Natural killer cell (primary cell): ENCODE measurements around the gene SRP9. TPM values are rescaled to one million over a fixed set of nuclear protein-coding genes. Genes with fewer than 3 reads are reported as not detected.
"Not testable (repeated sequence)": the region's sequence is repeated elsewhere in the genome, so short reads cannot be mapped to it uniquely, and the experiment has no call there.

Source experiments
- ATAC-seq, 3 donors: fragments of 150-1000 bp in 2 of 3; fragments of 200-7000 bp in 1 of 3; cut with Tn5 transposase; 1 replicate in 1 of 3; 2 replicates in 2 of 3; pipeline ENCODE4 v1.10.0; 2021; ENCODE audit warnings: mild to moderate bottlenecking in 2 of 3, moderate library complexity in 2 of 3
- DNase-seq, 2 donors: peaks; one replicate each; pipeline versions ENCODE4 v3.0.0 to v3.0.0-alpha.2; 2013 to 2021; ENCODE audit warnings: mixed read lengths in 1 of 2
- H3K27ac ChIP-seq: one replicate; pipeline ENCODE4 v1.5.1; 2013; ENCODE audit warnings: mild to moderate bottlenecking, low read length
- H3K27me3 ChIP-seq: one replicate; pipeline ENCODE4 v1.6.1; 2013; ENCODE audit warnings: low read length; ENCODE audit not compliant: control insufficient read depth, insufficient read depth
- H3K36me3 ChIP-seq: one replicate; pipeline ENCODE4 v1.6.1; 2013; ENCODE audit warnings: low read length; ENCODE audit not compliant: control insufficient read depth, insufficient read depth
- H3K4me1 ChIP-seq: one replicate; pipeline ENCODE4 v1.6.1; 2013; ENCODE audit warnings: low read length; ENCODE audit not compliant: control insufficient read depth, insufficient read depth
- H3K4me3 ChIP-seq: one replicate; pipeline ENCODE4 v1.5.1; 2013; ENCODE audit warnings: low read length
- H3K9me3 ChIP-seq: one replicate; pipeline ENCODE4 v1.6.1; 2013; ENCODE audit warnings: low read length; ENCODE audit not compliant: control insufficient read depth, insufficient read depth
- H3K27ac Mint-ChIP-seq, 2 donors: one replicate each; pipeline ENCODE4 v1.8.0; 2022; ENCODE audit warnings: mild to moderate bottlenecking in 2 of 2, mixed read lengths in 2 of 2, moderate library complexity in 1 of 2
- H3K27me3 Mint-ChIP-seq, 2 donors: one replicate each; pipeline ENCODE4 v1.8.0; 2022; ENCODE audit warnings: low read depth in 2 of 2, mixed read lengths in 2 of 2
- H3K36me3 Mint-ChIP-seq: one replicate; pipeline ENCODE4 v1.8.0; 2022; ENCODE audit warnings: mixed read lengths
- H3K4me1 Mint-ChIP-seq, 2 donors: one replicate each; pipeline ENCODE4 v1.8.0; 2022; ENCODE audit warnings: mixed read lengths in 2 of 2
- H3K4me3 Mint-ChIP-seq: one replicate; pipeline ENCODE4 v1.8.0; 2022; ENCODE audit warnings: mild to moderate bottlenecking, moderate library complexity, mixed read lengths
- H3K9me3 Mint-ChIP-seq, 2 donors: one replicate each; pipeline ENCODE4 v1.8.0; 2022; ENCODE audit warnings: mixed read lengths in 2 of 2
- CTCF ChIP-seq: fragments of 200-600 bp; IDR thresholded peaks from one replicate; pipeline ENCODE4 v1.8.0; 2022; ENCODE audit warnings: antibody characterized with exemption
- WGBS: methylation state at CpG from one replicate; pipeline ENCODE4 v1.1.7; 2013; ENCODE audit warnings: missing lambda C conversion rate; ENCODE audit not compliant: insufficient coverage; 5-methylcytosine and 5-hydroxymethylcytosine counted together
- intact Hi-C: fragments of 100-400 bp; cut with micrococcal nuclease; formaldehyde crosslinking; loops from one replicate; pipeline ENCODE4 v1.14.2; 2022
- total RNA-seq, 4 donors: library from RNA; stranded (reverse); fragments of 120-200 nt in 1 of 4; gene quantifications; one replicate each; pipeline versions ENCODE4 v1.2.3 to v1.2.4, GENCODE V29; 2013 to 2022

SRP9 gene
- total RNA-seq, 3 donors from 2014 or later (not counting 1 experiment from before 2014, with no cell fraction given) = 83.1 to 116 (median 93.0) TPM

DNA sequence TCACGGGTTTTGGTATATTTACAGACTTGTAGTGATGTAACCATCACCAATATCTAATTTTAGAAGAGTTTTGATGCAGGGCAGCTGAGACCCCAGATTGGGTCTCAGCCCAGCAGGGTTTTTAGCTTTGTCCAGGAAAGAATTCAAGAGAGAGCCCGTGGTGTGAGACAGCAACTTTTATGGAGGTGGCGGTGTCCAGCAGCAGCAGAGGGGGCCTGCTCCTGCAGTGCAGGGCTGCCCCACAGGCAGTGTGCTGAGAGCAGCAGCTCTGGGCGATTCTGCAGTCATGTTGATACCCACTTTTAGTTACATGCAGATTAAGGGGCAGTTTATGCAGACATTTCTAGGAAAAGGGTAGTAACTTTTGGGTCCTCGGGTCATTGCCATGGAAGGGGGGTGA, 30.5 kb downstream of the SRP9 start:
- Mint-ChIP-seq H3K4me1 (peaks cover 13 to 23% of the 10 kb centered on the region in 2 donors), H3K27me3 (peaks cover 11 to 13% of the 10 kb centered on the region in 2 donors), H3K9me3 (no peaks in the 10 kb centered on the region), H3K4me3 (peak overlapping the region; percentile 91), H3K36me3 (no peaks in the 10 kb centered on the region), H3K27ac (no peak overlapping the region)
- WGBS = 83% methylated on average over 4 of the region's 5 CpGs
- intact Hi-C loops = no loop called here
- no peaks in the 10 kb centered on the region for H3K9me3 ChIP-seq
- H3K27ac ChIP-seq = no peak overlapping the region
- H3K36me3 ChIP-seq = no peaks in the 10 kb centered on the region
- DNase-seq (no peak), ATAC-seq (no peak)
- no peak for TF ChIP-seq CTCF
- H3K27me3 ChIP-seq = no peaks in the 10 kb centered on the region
- H3K4me3 ChIP-seq = no peak overlapping the region
- H3K4me1 ChIP-seq = peaks cover 17% of the 10 kb centered on the region

GRCh38 chr1:225809842-225810578, 32.4 kb downstream of the SRP9 start, which contains the start of gene EPHX1:
TSS of gene EPHX1 (plus strand) at chr1:225810124. CDS start at chr1:225828730, 18,606 bp downstream.
- no peaks in the 10 kb centered on the region for H3K9me3 ChIP-seq
- H3K4me1 ChIP-seq = peaks cover 17% of the 10 kb centered on the region
- ATAC-seq (peak; percentile 80 to 85 (median 84)), DNase-seq (peak; percentile 38 to 70)
- Mint-ChIP-seq H3K27me3 (peaks cover 11 to 13% of the 10 kb centered on the region in 2 donors), H3K9me3 (no peaks in the 10 kb centered on the region), H3K27ac (peak within 1 kb of the TSS in 1 of 2 donors; percentile 70), H3K4me1 (peaks cover 13 to 23% of the 10 kb centered on the region in 2 donors), H3K4me3 (peak within 1 kb of the TSS; percentile 91), H3K36me3 (no peaks in the 10 kb centered on the region)
- H3K4me3 ChIP-seq = peak within 1 kb of the TSS; percentile 43
- no peak for TF ChIP-seq CTCF
- intact Hi-C loops = no loop called here
- WGBS = under 1% methylated on average over 80 of the region's 80 CpGs
- no peak within 1 kb of the TSS for H3K27ac ChIP-seq
- no peaks in the 10 kb centered on the region for H3K36me3 ChIP-seq
- H3K27me3 ChIP-seq = no peaks in the 10 kb centered on the region

DNA sequence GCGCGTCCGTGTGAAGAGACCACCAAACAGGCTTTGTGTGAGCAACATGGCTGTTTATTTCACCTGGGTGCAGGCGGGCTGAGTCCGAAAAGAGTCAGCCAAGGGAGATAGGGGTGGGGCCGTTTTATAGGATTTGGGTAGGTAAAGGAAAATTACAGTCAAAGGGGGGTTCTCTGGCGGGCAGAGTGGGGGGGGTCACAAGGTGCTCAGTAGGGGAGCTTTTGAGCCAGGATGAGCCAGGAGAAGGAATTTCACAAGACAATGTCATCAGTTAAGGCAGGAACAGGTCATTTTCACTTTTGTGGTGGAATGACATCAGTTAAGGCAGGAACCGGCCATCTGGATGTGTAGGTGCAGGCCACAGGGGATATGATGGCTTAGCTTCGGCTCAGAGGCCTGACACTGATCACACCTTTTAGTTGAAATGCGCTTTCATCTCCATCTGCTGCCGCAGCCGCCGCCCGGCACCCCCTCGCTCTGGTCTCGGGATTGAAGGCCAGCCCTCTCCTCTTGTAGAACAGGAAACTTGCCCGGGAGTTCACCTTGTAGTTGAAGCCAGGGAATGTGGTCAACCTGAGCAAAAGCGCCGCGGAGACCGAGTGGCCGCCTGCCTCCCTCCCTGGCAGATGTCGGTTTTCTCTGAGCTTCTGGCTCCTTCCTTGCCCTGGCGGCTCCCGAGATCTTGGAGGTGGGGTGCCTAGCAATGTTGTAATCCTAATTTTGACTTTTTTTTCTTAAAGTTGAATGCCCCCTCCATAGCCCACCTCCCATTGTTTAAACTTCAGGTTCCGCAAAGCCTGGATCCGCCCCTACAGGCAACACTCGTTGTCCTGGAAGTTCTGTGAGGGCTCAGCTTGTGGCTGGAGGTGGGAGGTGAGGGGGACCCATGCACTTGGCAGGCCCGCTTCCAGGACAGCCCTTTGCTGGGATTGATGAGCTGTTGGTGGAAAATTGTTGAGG, 33.2 kb downstream of the SRP9 start:
- 31% methylated on average over 27 of the region's 29 CpGs for WGBS
- H3K9me3 Mint-ChIP-seq, DNase-seq: not testable (repeated sequence)

More for the DNA sequence above, 33.2 kb downstream of the SRP9 start:
- H3K27ac ChIP-seq, ATAC-seq, H3K36me3 ChIP-seq, H3K9me3 ChIP-seq, H3K36me3 Mint-ChIP-seq, H3K27me3 ChIP-seq, intact Hi-C loops: not testable (repeated sequence)
- Mint-ChIP-seq H3K27ac (peak overlapping the region in 1 of 2 donors; percentile 70), H3K27me3 (peaks cover 11 to 13% of the 10 kb centered on the region in 2 donors), H3K4me3 (peak overlapping the region; percentile 86), H3K4me1 (peaks cover 13 to 23% of the 10 kb centered on the region in 2 donors)
- peaks cover 17% of the 10 kb centered on the region for H3K4me1 ChIP-seq
- peak overlapping the region; percentile 43 for H3K4me3 ChIP-seq
